ENCODE data around the gene TMEM178B. TPM values are rescaled to one million over a fixed set of nuclear protein-coding genes. Genes with fewer than 3 reads are reported as not detected.

TMEM178B gene
- total and polyA plus RNA-seq, 7 donors, result 0.13 to 4.8 (median 1.6) TPM

GRCh38 chr7:141251957-141252356 is 178.1 kb downstream of the TMEM178B start:
- no peaks in the 10 kb centered on the region for H3K27me3 ChIP-seq (ENCODE audit: insufficient read depth in 3 of 3, low read length in 2 of 3)
- intact Hi-C loops (cut with DNase I), result no loop called here
- H3K36me3 ChIP-seq (ENCODE audit: insufficient read depth in 1 of 2, low read depth in 1 of 2), result no peaks in the 10 kb centered on the region
- no peak for DNase-seq
- ATAC-seq, result no peak
- H3K4me3 ChIP-seq, result no peak overlapping the region
- no peaks in the 10 kb centered on the region for H3K9me3 ChIP-seq
- no peaks in the 10 kb centered on the region for H3K4me1 ChIP-seq
- TF ChIP-seq CTCF (IDR thresholded peaks at IDR 0.05), result no peak
- H3K27ac ChIP-seq, result no peak overlapping the region
- WGBS, 3 donors, result 62 to 86% (median 71%) methylated on average over 2 of the region's 2 CpGs

GRCh38 chr7:141257597-141257996 is 183.7 kb downstream of the TMEM178B start:
- no peak overlapping the region for H3K4me3 ChIP-seq
- ATAC-seq (no peak), DNase-seq (no peak)
- no peak for TF ChIP-seq CTCF (IDR thresholded peaks at IDR 0.05)
- H3K27ac ChIP-seq, result no peak overlapping the region
- H3K27me3 ChIP-seq (ENCODE audit: insufficient read depth in 3 of 3, low read length in 2 of 3), result no peaks in the 10 kb centered on the region
- no peaks in the 10 kb centered on the region for H3K36me3 ChIP-seq (ENCODE audit: insufficient read depth in 1 of 2, low read depth in 1 of 2)
- intact Hi-C loops (cut with DNase I), result no loop called here
- H3K9me3 ChIP-seq, result peaks cover 14% of the 10 kb centered on the region
- no peaks in the 10 kb centered on the region for H3K4me1 ChIP-seq
- 67 to 95% (median 75%) methylated on average over 2 of the region's 2 CpGs for WGBS, 3 donors

GRCh38 chr7:141258559-141258958 is 184.7 kb downstream of the TMEM178B start:
- intact Hi-C loops (cut with DNase I), result no loop called here
- Histone ChIP-seq H3K9me3 (peaks cover 14% of the 10 kb centered on the region), H3K36me3 (ENCODE audit: insufficient read depth in 1 of 2, low read depth in 1 of 2) (no peaks in the 10 kb centered on the region), H3K27me3 (ENCODE audit: insufficient read depth in 3 of 3, low read length in 2 of 3) (no peaks in the 10 kb centered on the region), H3K4me3 (no peak overlapping the region), H3K4me1 (no peaks in the 10 kb centered on the region), H3K27ac (no peak overlapping the region)
- 64 to 71% (median 67%) methylated on average over 5 of the region's 5 CpGs for WGBS, 3 donors
- TF ChIP-seq CTCF (IDR thresholded peaks at IDR 0.05), result no peak
- ATAC-seq (no peak), DNase-seq (no peak)

GRCh38 chr7:141262101-141263090 is 188.5 kb downstream of the TMEM178B start:
- WGBS, 3 donors, result 77 to 78% (median 78%) methylated on average over 5 of the region's 5 CpGs
- ATAC-seq, result no peak
- intact Hi-C loops (cut with DNase I), result loop anchor here in 1 of 2 donors (5.0 kb wide), 1 partner anchor 385 kb away; no protein-coding TSS in a partner anchor

More at GRCh38 chr7:141262101-141263090, 188.5 kb downstream of the TMEM178B start:
- H3K27me3 ChIP-seq (ENCODE audit: insufficient read depth in 3 of 3, low read length in 2 of 3), result no peaks in the 10 kb centered on the region
- no peak for TF ChIP-seq CTCF (IDR thresholded peaks at IDR 0.05)
- H3K36me3 ChIP-seq (ENCODE audit: insufficient read depth in 1 of 2, low read depth in 1 of 2), result no peaks in the 10 kb centered on the region
- H3K9me3 ChIP-seq, result peaks cover 13% of the 10 kb centered on the region
- no peak overlapping the region for H3K27ac ChIP-seq
- H3K4me3 ChIP-seq, result no peak overlapping the region
- no peaks in the 10 kb centered on the region for H3K4me1 ChIP-seq
- DNase-seq, result no peak

Measured in psoas muscle (tissue), 8 donors.